ENCODE data around the gene ZSWIM1.
A peak's percentile ranks its signal among the peaks of the same experiment; 100 is the strongest.
"Not testable (repeated sequence)": the region's sequence is repeated elsewhere in the genome, so short reads cannot be mapped to it uniquely, and the experiment has no call there.

The ZSWIM1 gene

GRCh38 chr20:45857114-45857881 lies 23.7 kb upstream of the ZSWIM1 start, which contains the start of the genes ACOT8 and ZSWIM3:
Gene ACOT8, minus strand, starts transcription at chr20:45857392. Its CDS starts 77 bp downstream, at chr20:45857315.
Gene ZSWIM3, plus strand, starts transcription at chr20:45857614. Its CDS starts 212 bp downstream, at chr20:45857826.
- DNase-seq, result peak; percentile 98

- no peak for DNase-seq
Observed at GRCh38 chr20:45857882-45858216, 23.2 kb upstream of the ZSWIM1 start.

GRCh38 chr20:45859916-45860315 lies 21.1 kb upstream of the ZSWIM1 start:
- no peak for DNase-seq

- DNase-seq, result no peak
Observed at GRCh38 chr20:45860560-45861220, 20.3 kb upstream of the ZSWIM1 start.

- peak; percentile 81 for DNase-seq
Observed at GRCh38 chr20:45861221-45862075, 19.6 kb upstream of the ZSWIM1 start.

- DNase-seq, result peak; percentile 71
Observed at GRCh38 chr20:45863543-45864470, 17.2 kb upstream of the ZSWIM1 start.

- no peak for DNase-seq
Observed at GRCh38 chr20:45866454-45866853, 14.6 kb upstream of the ZSWIM1 start.

GRCh38 chr20:45867136-45867818 lies 13.8 kb upstream of the ZSWIM1 start:
- DNase-seq, result no peak

GRCh38 chr20:45867819-45868176 lies 13.2 kb upstream of the ZSWIM1 start:
- no peak for DNase-seq

GRCh38 chr20:45872626-45873025 lies 8.4 kb upstream of the ZSWIM1 start:
- peak; percentile 10 for DNase-seq

- no peak for DNase-seq
Observed at GRCh38 chr20:45873409-45874103, 7.5 kb upstream of the ZSWIM1 start.

GRCh38 chr20:45874104-45874481 lies 6.9 kb upstream of the ZSWIM1 start:
- DNase-seq, result not testable (repeated sequence)

- no peak for DNase-seq
Observed at GRCh38 chr20:45874576-45874975, 6.5 kb upstream of the ZSWIM1 start.

- no peak for DNase-seq
Observed at GRCh38 chr20:45878076-45878761, 2.8 kb upstream of the ZSWIM1 start.

GRCh38 chr20:45882469-45883099 lies 1.6 kb downstream of the ZSWIM1 start:
- no peak for DNase-seq

GRCh38 chr20:45883100-45883469 lies 2.1 kb downstream of the ZSWIM1 start:
- no peak for DNase-seq

- no peak for DNase-seq
Observed at GRCh38 chr20:45886590-45887345, 5.7 kb downstream of the ZSWIM1 start.

GRCh38 chr20:45887346-45887715 lies 6.3 kb downstream of the ZSWIM1 start, which contains the start of gene SPATA25:
Gene SPATA25, minus strand, starts transcription at chr20:45887622. Its CDS starts 32 bp downstream, at chr20:45887590.
- DNase-seq, result no peak

GRCh38 chr20:45888681-45889080 lies 7.7 kb downstream of the ZSWIM1 start:
- no peak for DNase-seq

Measured in NCI-H510A treated with DMSO at 0.1 percent for 48 hours (cell line).